B cell (primary cell): ENCODE results near the gene ATP5MC3.

Experiments
- CTCF ChIP-seq: fragments of 200-600 bp; IDR thresholded peaks from one replicate; pipeline ENCODE4 v1.8.0; 2022; ENCODE audit warnings: antibody characterized with exemption, mild to moderate bottlenecking
- EZH2 ChIP-seq: IDR thresholded peaks from 2 replicates; pipeline ENCODE4 v1.6.1; 2012; ENCODE audit warnings: borderline replicate concordance, low read depth, mild to moderate bottlenecking, moderate library complexity, low read length; ENCODE audit not compliant: insufficient read depth, poor library complexity, severe bottlenecking

- no peak for TF ChIP-seq CTCF
- no peak for TF ChIP-seq EZH2
Measured at GRCh38 chr2:175166216-175166824, 15.2 kb downstream of the ATP5MC3 start.
